A549 (cell line): ENCODE data around the gene PPP3CB. TPM values are rescaled to one million over a fixed set of nuclear protein-coding genes. Genes with fewer than 3 reads are reported as not detected.

Experiments
- ATAC-seq, 2 experiments: fragments of 200-7000 bp in 1 of 2; fragments of >200 bp in 1 of 2; cut with Nextera tagmentation in 1 of 2; cut with Tn5 transposase in 1 of 2; 3 replicates each; pipeline versions ENCODE4 v1.8.0 to v1.9.1; 2018 to 2020; ENCODE audit warnings: mild to moderate bottlenecking in 1 of 2, moderate library complexity in 1 of 2
- CTCF ChIA-PET: fragments of 300-600 bp; sonication (Branson Sonifier 250); formaldehyde crosslinking; extraction: SDS; loops from one replicate; lab custom pipeline; 2021; ENCODE audit warnings: antibody characterized with exemption, inconsistent platforms; lab: Yijun Ruan, JAX
- POLR2A ChIA-PET: fragments of 350-600 bp; formaldehyde crosslinking; extraction: SDS; loops from one replicate; lab custom pipeline; 2021; ENCODE audit warnings: antibody characterized with exemption, inconsistent platforms; lab: Yijun Ruan, JAX
- DNase-seq, 2 experiments: peaks; one replicate each; pipeline versions ENCODE4 v3.0.0 to v3.0.0-alpha.2; 2011 to 2016; ENCODE audit warnings: low read depth in 1 of 2, low spot score in 1 of 2
- FAIRE-seq: peaks from 2 replicates; lab custom pipeline; 2011; peaks lifted over from hg19 to GRCh38; lab: Jason Lieb, UNC
- H3K27ac ChIP-seq, 2 experiments: fragments of >200 bp; sonication (Bioruptor Twin); formaldehyde crosslinking; 3 replicates each; pipeline ENCODE4 v1.5.1; 2016 to 2017
- H3K4me1 ChIP-seq: fragments of >200 bp; sonication (Bioruptor Twin); formaldehyde crosslinking; 3 replicates; pipeline ENCODE4 v1.6.1; 2016
- H3K4me2 ChIP-seq: fragments of >200 bp; sonication (Bioruptor Twin); formaldehyde crosslinking; 3 replicates; pipeline ENCODE4 v1.6.1; 2016
- H3K4me3 ChIP-seq: fragments of >200 bp; sonication (Bioruptor Twin); formaldehyde crosslinking; 3 replicates; pipeline ENCODE4 v1.5.1; 2016
- H3K9me3 ChIP-seq: fragments of >200 bp; sonication (Bioruptor Twin); formaldehyde crosslinking; 3 replicates; pipeline ENCODE4 v1.6.1; 2016
- BHLHE40 ChIP-seq: IDR thresholded peaks from 2 replicates; pipeline ENCODE4 v1.6.1; 2012; ENCODE audit warnings: low read depth, low read length, inconsistent platforms
- CBX8 ChIP-seq: fragments of 200-600 bp; sonication (generic); IDR thresholded peaks from 2 replicates; pipeline ENCODE4 v1.6.1; 2016
- CHD4 ChIP-seq: fragments of 200-600 bp; sonication (generic); IDR thresholded peaks from 2 replicates; pipeline ENCODE4 v1.6.1; 2016; ENCODE audit warnings: antibody characterized with exemption, mild to moderate bottlenecking, borderline replicate concordance
- EHMT2 ChIP-seq: fragments of 200-600 bp; sonication (generic); IDR thresholded peaks from 2 replicates; pipeline ENCODE4 v1.6.1; 2016; ENCODE audit warnings: antibody characterized with exemption, low read depth, mild to moderate bottlenecking, moderate library complexity
- EP300 ChIP-seq, 2 experiments: fragments of >200 bp; sonication (Bioruptor Twin); formaldehyde crosslinking; IDR thresholded peaks; 2 replicates in 1 of 2; 3 replicates in 1 of 2; pipeline ENCODE4 v1.6.1; 2016 to 2017
- FOSL2 ChIP-seq, 2 experiments: fragments of 450-650 bp in 1 of 2; fragments of >200 bp in 1 of 2; sonication (Bioruptor Twin) in 1 of 2; formaldehyde crosslinking; IDR thresholded peaks; 2 replicates each; pipeline versions ENCODE4 v1.5.0 to v1.6.1; 2016 to 2020; ENCODE audit warnings: mild to moderate bottlenecking in 1 of 2, moderate library complexity in 1 of 2
- FOXS1 ChIP-seq: fragments of 250-450 bp; sonication (Bioruptor Pico); IDR thresholded peaks from 2 replicates; pipeline ENCODE4 v1.5.0; 2020; ENCODE audit warnings: mild to moderate bottlenecking, moderate library complexity
- GATA3 ChIP-seq: IDR thresholded peaks from 2 replicates; pipeline ENCODE4 v1.6.1; 2012; ENCODE audit warnings: borderline replicate concordance
- HDAC2 ChIP-seq: fragments of 200-600 bp; sonication (generic); IDR thresholded peaks from 2 replicates; pipeline ENCODE4 v1.6.1; 2016
- HEYL ChIP-seq: fragments of 250-450 bp; sonication (Bioruptor Pico); IDR thresholded peaks from 2 replicates; pipeline ENCODE4 v1.8.0; 2021; ENCODE audit warnings: mild to moderate bottlenecking, moderate library complexity
- HOXA7 ChIP-seq: fragments of 250-450 bp; sonication (Bioruptor Pico); IDR thresholded peaks from 2 replicates; pipeline ENCODE4 v1.5.0; 2020; ENCODE audit warnings: mild to moderate bottlenecking, moderate library complexity
- HOXB13 ChIP-seq: fragments of 250-450 bp; sonication (Bioruptor Pico); IDR thresholded peaks from 2 replicates; pipeline ENCODE4 v1.5.0; 2020; ENCODE audit warnings: low read depth, mild to moderate bottlenecking, moderate library complexity
- HOXB5 ChIP-seq: fragments of 250-450 bp; sonication (Bioruptor Pico); IDR thresholded peaks from 2 replicates; pipeline ENCODE4 v1.5.0; 2020; ENCODE audit warnings: mild to moderate bottlenecking, moderate library complexity
- MAZ ChIP-seq: fragments of 150-350 bp; IDR thresholded peaks from 2 replicates; pipeline ENCODE4 v1.6.1; 2014; ENCODE audit warnings: antibody characterized with exemption, low read depth, low read length, borderline replicate concordance
- MYC ChIP-seq: IDR thresholded peaks from 2 replicates; pipeline ENCODE4 v1.6.1; 2012; ENCODE audit warnings: mild to moderate bottlenecking, inconsistent platforms, low read length, improper control_type of control experiment, borderline replicate concordance
- NFE2L2 ChIP-seq: fragments of 150-350 bp; conservative IDR thresholded peaks from 2 replicates; pipeline ENCODE4 v1.6.1; 2014; ENCODE audit warnings: low read length
- NPAS2 ChIP-seq: fragments of 250-450 bp; sonication (Bioruptor Pico); IDR thresholded peaks from 2 replicates; pipeline ENCODE4 v1.8.0; 2022; ENCODE audit warnings: mild to moderate bottlenecking, moderate library complexity, borderline replicate concordance
- NR3C1 ChIP-seq: fragments of >200 bp; sonication (Bioruptor Twin); formaldehyde crosslinking; IDR thresholded peaks from 3 replicates; pipeline ENCODE4 v1.6.1; 2017
- PHF8 ChIP-seq: fragments of 200-600 bp; sonication (generic); IDR thresholded peaks from 2 replicates; pipeline ENCODE4 v1.6.1; 2016; ENCODE audit warnings: low read depth, mild to moderate bottlenecking, antibody characterized with exemption, moderate library complexity, borderline replicate concordance
- RARB ChIP-seq: fragments of 250-450 bp; sonication (Bioruptor Pico); IDR thresholded peaks from 2 replicates; pipeline ENCODE4 v1.8.0; 2021; ENCODE audit warnings: mild to moderate bottlenecking, moderate library complexity
- TFCP2L1 ChIP-seq: fragments of 250-450 bp; sonication (Bioruptor Pico); IDR thresholded peaks from 2 replicates; pipeline ENCODE4 v1.5.0; 2021; ENCODE audit warnings: mild to moderate bottlenecking
- ZFP36 ChIP-seq: fragments of 450-650 bp; IDR thresholded peaks from 2 replicates; pipeline ENCODE4 v1.6.1; 2014; ENCODE audit warnings: borderline replicate concordance; ENCODE audit not compliant: partially characterized antibody
- ZNF302 ChIP-seq: fragments of 250-450 bp; sonication (Bioruptor Pico); IDR thresholded peaks from 2 replicates; pipeline ENCODE4 v1.9.0; 2021; ENCODE audit warnings: inconsistent platforms, mild to moderate bottlenecking, moderate library complexity
- WGBS: methylation state at CpG from one replicate; pipeline ENCODE4 v1.1.6; 2017; ENCODE audit errors: missing lambda C conversion rate; 5-methylcytosine and 5-hydroxymethylcytosine counted together
- polyA plus RNA-seq, 4 experiments: library from polyadenylated mRNA; depleted of rRNA in 3 of 4; stranded (reverse); fragments of >200 nt; fragmentation: RNase III in 1 of 4; extraction: RNeasy Plus Mini Kit Qiagen cat#74134 plus additional on column Dnase treatment in 1 of 4; gene quantifications; 2 replicates in 3 of 4; 3 replicates in 1 of 4; pipeline ENCODE4 v1.2.3, GENCODE V29; 2011 to 2017
- TF ChIP-seq, protein P1 (sequence below): IDR thresholded peaks from 2 replicates; pipeline ENCODE4 v1.6.1; 2012; ENCODE audit warnings: low read depth, borderline replicate concordance
- TF ChIP-seq, protein P2 (sequence below): fragments of >200 bp; sonication (Bioruptor Twin); formaldehyde crosslinking; IDR thresholded peaks from 2 replicates; pipeline ENCODE4 v1.6.1; 2016
- TF ChIP-seq, protein P3 (sequence below): fragments of >200 bp; sonication (Bioruptor Twin); formaldehyde crosslinking; IDR thresholded peaks from 3 replicates; pipeline ENCODE4 v1.5.1; 2016
- TF ChIP-seq, protein P4 (sequence below): fragments of 150-350 bp; IDR thresholded peaks from 2 replicates; pipeline ENCODE4 v1.6.1; 2014; ENCODE audit warnings: low read depth, mild to moderate bottlenecking, low read length
- TF ChIP-seq, protein P5 (sequence below): fragments of 450-650 bp; IDR thresholded peaks from 2 replicates; pipeline ENCODE4 v1.6.1; 2014; ENCODE audit warnings: antibody characterized with exemption

PPP3CB gene
- polyA plus RNA-seq, 2 of the 4 experiments (the other 2 are of a cell fraction): 20.8 to 25.4 TPM

DNA sequence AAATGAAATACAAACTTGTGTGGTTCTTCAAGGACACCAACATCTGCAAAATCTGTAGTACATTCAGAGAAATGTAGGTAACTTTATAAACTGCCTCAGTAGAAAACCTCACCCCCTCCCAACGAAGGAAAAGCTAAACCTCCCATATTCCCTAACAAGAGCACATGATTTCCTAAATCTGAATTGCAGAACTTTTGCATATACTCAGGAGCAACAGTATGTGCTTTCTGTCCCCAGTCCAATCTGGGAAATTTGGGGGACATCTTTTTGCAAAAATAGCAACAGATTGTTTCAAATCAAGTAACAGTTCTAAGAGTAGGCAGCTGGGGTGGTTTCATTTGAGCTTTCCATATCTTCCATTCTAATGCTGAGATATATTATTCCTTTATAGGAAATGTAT lies 46.7 kb downstream of the PPP3CB start:
- no peak overlapping the region for H3K27ac ChIP-seq
- no peaks in the 10 kb centered on the region for H3K9me3 ChIP-seq
- ATAC-seq (no peak), DNase-seq (no peak), FAIRE-seq (peak; percentile 54)
- no peak for TF ChIP-seq PHF8
- no peak for TF ChIP-seq TFCP2L1 (CRISPR knock-in tag)
- TF ChIP-seq, protein P1, sequence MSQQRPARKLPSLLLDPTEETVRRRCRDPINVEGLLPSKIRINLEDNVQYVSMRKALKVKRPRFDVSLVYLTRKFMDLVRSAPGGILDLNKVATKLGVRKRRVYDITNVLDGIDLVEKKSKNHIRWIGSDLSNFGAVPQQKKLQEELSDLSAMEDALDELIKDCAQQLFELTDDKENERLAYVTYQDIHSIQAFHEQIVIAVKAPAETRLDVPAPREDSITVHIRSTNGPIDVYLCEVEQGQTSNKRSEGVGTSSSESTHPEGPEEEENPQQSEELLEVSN: no peak
- TF ChIP-seq, protein P2, sequence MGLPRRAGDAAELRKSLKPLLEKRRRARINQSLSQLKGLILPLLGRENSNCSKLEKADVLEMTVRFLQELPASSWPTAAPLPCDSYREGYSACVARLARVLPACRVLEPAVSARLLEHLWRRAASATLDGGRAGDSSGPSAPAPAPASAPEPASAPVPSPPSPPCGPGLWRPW: no peak
- TF ChIP-seq HOXB13 (CRISPR knock-in tag): no peak
- no peak for TF ChIP-seq ZNF302 (CRISPR knock-in tag)
- TF ChIP-seq HOXB5 (CRISPR knock-in tag): no peak
- TF ChIP-seq CHD4: no peak
- no peak for TF ChIP-seq NR3C1
- TF ChIP-seq EHMT2: no peak
- TF ChIP-seq FOSL2 (IDR thresholded peaks at IDR 0.05): no peak
- TF ChIP-seq FOSL2 (CRISPR knock-in tag; IDR thresholded peaks at IDR 0.05): no peak
- no peak for TF ChIP-seq HEYL (CRISPR knock-in tag)
- TF ChIP-seq HOXA7 (CRISPR knock-in tag): no peak
- TF ChIP-seq MYC: no peak
- TF ChIP-seq CBX8: no peak
- TF ChIP-seq ZFP36: no peak
- TF ChIP-seq, protein P3, sequence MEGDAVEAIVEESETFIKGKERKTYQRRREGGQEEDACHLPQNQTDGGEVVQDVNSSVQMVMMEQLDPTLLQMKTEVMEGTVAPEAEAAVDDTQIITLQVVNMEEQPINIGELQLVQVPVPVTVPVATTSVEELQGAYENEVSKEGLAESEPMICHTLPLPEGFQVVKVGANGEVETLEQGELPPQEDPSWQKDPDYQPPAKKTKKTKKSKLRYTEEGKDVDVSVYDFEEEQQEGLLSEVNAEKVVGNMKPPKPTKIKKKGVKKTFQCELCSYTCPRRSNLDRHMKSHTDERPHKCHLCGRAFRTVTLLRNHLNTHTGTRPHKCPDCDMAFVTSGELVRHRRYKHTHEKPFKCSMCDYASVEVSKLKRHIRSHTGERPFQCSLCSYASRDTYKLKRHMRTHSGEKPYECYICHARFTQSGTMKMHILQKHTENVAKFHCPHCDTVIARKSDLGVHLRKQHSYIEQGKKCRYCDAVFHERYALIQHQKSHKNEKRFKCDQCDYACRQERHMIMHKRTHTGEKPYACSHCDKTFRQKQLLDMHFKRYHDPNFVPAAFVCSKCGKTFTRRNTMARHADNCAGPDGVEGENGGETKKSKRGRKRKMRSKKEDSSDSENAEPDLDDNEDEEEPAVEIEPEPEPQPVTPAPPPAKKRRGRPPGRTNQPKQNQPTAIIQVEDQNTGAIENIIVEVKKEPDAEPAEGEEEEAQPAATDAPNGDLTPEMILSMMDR: no peak
- TF ChIP-seq, protein P4, sequence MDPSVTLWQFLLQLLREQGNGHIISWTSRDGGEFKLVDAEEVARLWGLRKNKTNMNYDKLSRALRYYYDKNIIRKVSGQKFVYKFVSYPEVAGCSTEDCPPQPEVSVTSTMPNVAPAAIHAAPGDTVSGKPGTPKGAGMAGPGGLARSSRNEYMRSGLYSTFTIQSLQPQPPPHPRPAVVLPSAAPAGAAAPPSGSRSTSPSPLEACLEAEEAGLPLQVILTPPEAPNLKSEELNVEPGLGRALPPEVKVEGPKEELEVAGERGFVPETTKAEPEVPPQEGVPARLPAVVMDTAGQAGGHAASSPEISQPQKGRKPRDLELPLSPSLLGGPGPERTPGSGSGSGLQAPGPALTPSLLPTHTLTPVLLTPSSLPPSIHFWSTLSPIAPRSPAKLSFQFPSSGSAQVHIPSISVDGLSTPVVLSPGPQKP: no peak
- H3K4me1 ChIP-seq: no peaks in the 10 kb centered on the region
- 53% methylated on average over 1 of the region's 1 CpG for WGBS
- CTCF ChIA-PET: no interaction called here
- H3K4me2 ChIP-seq: no peak overlapping the region
- POLR2A ChIA-PET: no interaction called here
- H3K4me3 ChIP-seq: no peak overlapping the region

DNA sequence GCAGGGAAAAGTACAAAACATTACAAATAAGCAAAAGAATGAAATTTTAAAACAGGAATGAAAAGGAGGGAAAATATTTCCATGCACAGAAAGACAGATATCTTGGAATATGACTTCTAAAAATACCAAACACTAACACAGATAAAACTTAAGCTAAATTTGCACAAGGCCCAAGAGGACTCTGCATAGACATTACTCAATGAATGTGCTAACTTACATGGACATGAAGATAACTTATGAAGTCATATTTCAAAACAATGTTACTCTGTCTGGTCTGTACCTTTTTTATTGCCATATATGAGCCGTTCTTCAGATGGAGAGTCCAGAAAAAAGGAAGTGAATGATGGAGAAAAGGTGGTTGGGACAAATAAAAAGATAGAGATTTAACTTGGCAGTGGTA lies 47.4 kb downstream of the PPP3CB start:
- Histone ChIP-seq H3K4me1 (no peaks in the 10 kb centered on the region), H3K9me3 (no peaks in the 10 kb centered on the region), H3K4me3 (no peak overlapping the region), H3K4me2 (no peak overlapping the region), H3K27ac (no peak overlapping the region)
- TF ChIP-seq PHF8 (no peak), GATA3 (no peak), EP300 (IDR thresholded peaks at IDR 0.05) (no peak), MAZ (no peak), EHMT2 (no peak), BHLHE40 (no peak), FOXS1 (CRISPR knock-in tag) (no peak), RARB (CRISPR knock-in tag) (no peak), NPAS2 (no peak), HDAC2 (no peak), NFE2L2 (no peak)
- TF ChIP-seq, protein P5, sequence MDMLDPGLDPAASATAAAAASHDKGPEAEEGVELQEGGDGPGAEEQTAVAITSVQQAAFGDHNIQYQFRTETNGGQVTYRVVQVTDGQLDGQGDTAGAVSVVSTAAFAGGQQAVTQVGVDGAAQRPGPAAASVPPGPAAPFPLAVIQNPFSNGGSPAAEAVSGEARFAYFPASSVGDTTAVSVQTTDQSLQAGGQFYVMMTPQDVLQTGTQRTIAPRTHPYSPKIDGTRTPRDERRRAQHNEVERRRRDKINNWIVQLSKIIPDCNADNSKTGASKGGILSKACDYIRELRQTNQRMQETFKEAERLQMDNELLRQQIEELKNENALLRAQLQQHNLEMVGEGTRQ: no peak
- WGBS: 92% methylated on average over 1 of the region's 1 CpG
- FAIRE-seq: no peak
- POLR2A ChIA-PET: no interaction called here
- CTCF ChIA-PET: interaction anchor here (1.3 kb wide), 1 partner anchor 81 kb away, joined by 3 read pairs; no protein-coding TSS in a partner anchor
- no peak for DNase-seq
- ATAC-seq: no peak
